HG03520 (cell line): ENCODE data around the gene TENT5C.

Source experiments
- ATAC-seq: cut with Tn5 transposase; IDR thresholded peaks from one replicate; pipeline ENCODE4 v1.9.1; 2021; ENCODE audit warnings: mild to moderate bottlenecking, moderate library complexity; ENCODE audit not compliant: unreplicated experiment

Gene TENT5C

GRCh38 chr1:117672756-117673155 is 66.9 kb downstream of the TENT5C start:
- no peak for ATAC-seq

DNA sequence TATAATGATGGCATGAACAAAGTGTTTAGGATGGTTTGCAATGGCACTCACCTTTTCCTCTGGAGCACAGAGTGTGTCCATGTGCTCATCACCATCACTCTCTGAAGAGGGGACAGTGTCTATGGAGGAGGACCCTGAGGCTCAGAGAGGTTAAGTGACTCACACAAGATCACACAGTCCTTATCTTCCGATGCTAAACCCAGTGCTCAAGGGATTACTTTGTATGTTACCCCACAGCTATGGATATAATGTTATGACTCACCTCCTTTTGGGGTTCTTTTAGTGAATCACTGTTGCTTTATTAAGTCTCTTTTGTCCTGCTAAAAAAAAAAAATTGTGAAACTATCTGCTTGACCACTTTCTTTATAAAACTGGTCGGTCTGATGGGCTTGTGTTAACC is 67.6 kb downstream of the TENT5C start:
- ATAC-seq = no peak

- ATAC-seq = no peak
These were observed 68.9 kb downstream of the TENT5C start for GRCh38 chr1:117674521-117675400.

DNA sequence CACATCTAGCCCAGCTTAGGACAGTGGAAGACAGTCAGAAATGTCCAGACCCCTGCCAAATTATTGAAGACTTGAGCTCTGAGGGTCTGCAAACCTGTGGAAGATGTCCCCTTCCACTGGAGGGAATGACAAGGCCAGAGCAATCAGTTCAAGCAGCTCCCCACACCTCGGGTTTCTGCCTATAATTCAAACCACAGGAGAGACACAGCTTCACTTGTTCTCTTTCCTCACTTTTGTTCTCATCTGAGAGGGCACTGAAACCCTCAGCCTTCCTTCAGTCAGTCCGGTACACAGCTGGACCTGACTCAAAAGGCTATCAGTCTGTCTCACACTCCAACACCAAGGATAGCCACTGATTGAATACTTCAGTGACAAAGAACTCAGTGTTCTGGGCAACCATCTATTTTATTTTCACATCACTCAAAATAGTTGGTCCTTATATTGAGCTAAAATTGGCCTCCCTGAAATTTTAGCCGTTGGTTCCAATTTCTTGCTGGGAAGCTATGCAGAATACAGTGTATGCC is 70.1 kb downstream of the TENT5C start:
- no peak for ATAC-seq

- peak; percentile 51 for ATAC-seq
These were observed 70.8 kb downstream of the TENT5C start for GRCh38 chr1:117676615-117677130.
